ENCODE measurements around the gene NTRK3. TPM values are rescaled to one million over a fixed set of nuclear protein-coding genes. Genes with fewer than 3 reads are reported as not detected.

NTRK3 gene
- total RNA-seq, 4 donors from 2014 or later = 0.94 to 3.2 (median 1.8) TPM

DNA sequence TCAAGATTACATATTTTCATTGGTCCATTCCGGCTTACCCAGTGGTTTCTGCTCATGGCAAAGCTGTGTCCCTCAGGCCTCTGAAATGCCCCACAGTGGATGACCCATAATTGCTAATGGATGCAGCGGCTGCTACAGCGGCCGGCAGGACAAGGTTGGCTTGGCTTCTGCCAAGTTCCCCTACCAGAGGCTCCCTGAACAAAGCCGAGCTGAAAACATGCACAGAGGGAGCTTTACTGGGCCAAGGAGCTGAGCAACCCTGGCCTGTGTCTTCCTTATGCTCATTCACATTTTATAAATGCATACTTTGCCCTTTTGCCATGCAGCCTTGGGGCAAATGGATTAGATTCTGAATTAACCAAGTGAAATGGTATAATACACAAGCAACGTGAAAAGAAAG is 150.5 kb downstream of the NTRK3 start:
- no peaks in the 10 kb centered on the region for H3K36me3 ChIP-seq
- no peak overlapping the region for H3K27ac ChIP-seq
- no peaks in the 10 kb centered on the region for H3K4me1 ChIP-seq
- no peaks in the 10 kb centered on the region for H3K27me3 ChIP-seq
- TF ChIP-seq CTCF (IDR thresholded peaks at IDR 0.05) (no peak), POLR2A (IDR thresholded peaks at IDR 0.05) (no peak)
- intact Hi-C loops (cut with DNase I) = no loop called here
- no peak overlapping the region for H3K4me3 ChIP-seq (replicated peaks in 1 of 3)
- no peaks in the 10 kb centered on the region for H3K9me3 ChIP-seq
- no peak for DNase-seq
- WGBS, 2 donors = 84 to 94% methylated on average over 6 of the region's 6 CpGs

DNA sequence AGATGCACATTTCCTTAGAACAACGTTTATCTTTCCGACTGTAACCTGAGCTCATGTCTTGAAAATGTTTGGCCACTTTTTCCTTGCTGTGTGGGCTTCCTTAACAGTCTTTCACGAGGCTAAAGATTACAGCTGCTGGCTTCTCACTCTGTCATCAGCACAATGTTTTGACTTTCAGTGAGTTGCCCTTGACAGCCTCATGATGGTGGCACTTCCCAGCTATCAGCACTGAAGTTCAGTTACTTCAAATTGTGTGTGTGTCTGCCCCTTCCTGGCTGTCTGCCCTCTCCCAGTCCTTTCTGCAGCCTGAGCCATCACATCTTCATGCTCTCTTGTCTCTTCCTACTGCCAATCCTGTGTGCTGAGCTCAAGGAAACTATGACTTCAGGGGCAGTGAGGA is 152.2 kb downstream of the NTRK3 start:
- H3K27me3 ChIP-seq = no peaks in the 10 kb centered on the region
- no peaks in the 10 kb centered on the region for H3K4me1 ChIP-seq
- no peak overlapping the region for H3K27ac ChIP-seq
- no peaks in the 10 kb centered on the region for H3K36me3 ChIP-seq
- no peak overlapping the region for H3K4me3 ChIP-seq (replicated peaks in 1 of 3)
- no peak for DNase-seq
- no peaks in the 10 kb centered on the region for H3K9me3 ChIP-seq
- TF ChIP-seq CTCF (IDR thresholded peaks at IDR 0.05) (no peak), POLR2A (IDR thresholded peaks at IDR 0.05) (no peak)
- WGBS, 2 donors = 56 to 59% methylated on average over 3 of the region's 3 CpGs
- intact Hi-C loops (cut with DNase I) = no loop called here

GRCh38 chr15:88100181-88100580 is 156.4 kb downstream of the NTRK3 start:
- 80 to 83% methylated on average over 2 of the region's 2 CpGs for WGBS, 2 donors

GRCh38 chr15:88098361-88098760 is 158.2 kb downstream of the NTRK3 start:
- no peaks in the 10 kb centered on the region for H3K36me3 ChIP-seq
- H3K9me3 ChIP-seq = no peaks in the 10 kb centered on the region
- TF ChIP-seq POLR2A (IDR thresholded peaks at IDR 0.05) (no peak), CTCF (IDR thresholded peaks at IDR 0.05) (no peak)
- no peak overlapping the region for H3K27ac ChIP-seq
- H3K27me3 ChIP-seq = no peaks in the 10 kb centered on the region
- H3K4me3 ChIP-seq (replicated peaks in 1 of 3) = no peak overlapping the region
- no peaks in the 10 kb centered on the region for H3K4me1 ChIP-seq
- intact Hi-C loops (cut with DNase I) = no loop called here
- no peak for DNase-seq
- WGBS, 2 donors = 72 to 84% methylated on average over 10 of the region's 10 CpGs

More at GRCh38 chr15:88100181-88100580, 156.4 kb downstream of the NTRK3 start:
- no peaks in the 10 kb centered on the region for H3K4me1 ChIP-seq
- H3K36me3 ChIP-seq = no peaks in the 10 kb centered on the region
- intact Hi-C loops (cut with DNase I) = no loop called here
- H3K9me3 ChIP-seq = no peaks in the 10 kb centered on the region
- H3K4me3 ChIP-seq (replicated peaks in 1 of 3) = no peak overlapping the region
- TF ChIP-seq POLR2A (IDR thresholded peaks at IDR 0.05) (no peak), CTCF (IDR thresholded peaks at IDR 0.05) (no peak)
- no peaks in the 10 kb centered on the region for H3K27me3 ChIP-seq
- no peak overlapping the region for H3K27ac ChIP-seq
- no peak for DNase-seq

- no peak for TF ChIP-seq POLR2A (IDR thresholded peaks at IDR 0.05)
- no peak for TF ChIP-seq CTCF (IDR thresholded peaks at IDR 0.05)
- Histone ChIP-seq H3K9me3 (no peaks in the 10 kb centered on the region), H3K4me1 (no peaks in the 10 kb centered on the region), H3K27me3 (no peaks in the 10 kb centered on the region), H3K27ac (no peak overlapping the region), H3K36me3 (no peaks in the 10 kb centered on the region), H3K4me3 (replicated peaks in 1 of 3) (no peak overlapping the region)
- WGBS, 2 donors = 84 to 94% methylated on average over 3 of the region's 3 CpGs
- intact Hi-C loops (cut with DNase I) = no loop called here
- no peak for DNase-seq
Observed at GRCh38 chr15:88091444-88092016, 165.0 kb downstream of the NTRK3 start.

Data from thyroid gland (tissue), 4 donors.